ENCODE data around the gene GRIN1.

DNA sequence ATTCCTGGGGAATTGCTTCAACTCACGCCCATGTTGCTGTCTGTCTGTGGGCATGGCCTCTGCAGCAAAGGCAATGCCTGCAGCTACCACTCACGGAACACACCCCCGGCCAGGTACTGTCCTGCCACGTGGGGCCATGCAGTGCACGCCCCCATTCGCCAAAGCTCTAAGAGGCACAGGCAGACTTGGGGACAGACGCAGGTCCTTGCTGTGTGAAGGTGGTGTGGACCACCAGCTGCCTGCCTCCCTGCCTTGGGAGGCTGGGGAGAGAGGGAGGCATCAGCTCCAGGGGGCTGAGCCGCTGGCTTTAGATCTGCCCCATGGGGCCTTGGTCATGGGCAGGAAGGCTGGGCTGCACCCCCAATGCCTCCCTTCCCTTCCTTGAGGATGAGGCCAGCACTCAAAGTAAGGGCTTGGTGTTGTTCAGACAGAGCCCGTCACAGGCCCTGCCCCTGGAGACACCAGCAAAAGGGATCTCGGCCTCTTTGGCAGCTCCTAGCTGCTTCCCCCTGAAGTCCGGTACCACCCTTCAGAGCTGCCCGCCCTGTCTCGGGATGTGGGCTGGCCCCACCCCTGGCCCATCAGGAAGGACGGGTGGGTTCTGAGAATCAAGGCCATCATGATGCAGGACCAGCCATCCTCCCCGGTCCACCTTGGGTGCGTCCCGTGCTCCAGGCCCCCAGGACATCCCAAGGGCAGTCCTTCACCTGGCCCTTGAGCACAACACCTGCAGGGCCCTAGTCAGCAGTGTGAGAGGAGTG is 2.3 kb downstream of the GRIN1 start:
- no peak for TF ChIP-seq POLR2A (IDR thresholded peaks at IDR 0.05)
- TF ChIP-seq, protein P1, sequence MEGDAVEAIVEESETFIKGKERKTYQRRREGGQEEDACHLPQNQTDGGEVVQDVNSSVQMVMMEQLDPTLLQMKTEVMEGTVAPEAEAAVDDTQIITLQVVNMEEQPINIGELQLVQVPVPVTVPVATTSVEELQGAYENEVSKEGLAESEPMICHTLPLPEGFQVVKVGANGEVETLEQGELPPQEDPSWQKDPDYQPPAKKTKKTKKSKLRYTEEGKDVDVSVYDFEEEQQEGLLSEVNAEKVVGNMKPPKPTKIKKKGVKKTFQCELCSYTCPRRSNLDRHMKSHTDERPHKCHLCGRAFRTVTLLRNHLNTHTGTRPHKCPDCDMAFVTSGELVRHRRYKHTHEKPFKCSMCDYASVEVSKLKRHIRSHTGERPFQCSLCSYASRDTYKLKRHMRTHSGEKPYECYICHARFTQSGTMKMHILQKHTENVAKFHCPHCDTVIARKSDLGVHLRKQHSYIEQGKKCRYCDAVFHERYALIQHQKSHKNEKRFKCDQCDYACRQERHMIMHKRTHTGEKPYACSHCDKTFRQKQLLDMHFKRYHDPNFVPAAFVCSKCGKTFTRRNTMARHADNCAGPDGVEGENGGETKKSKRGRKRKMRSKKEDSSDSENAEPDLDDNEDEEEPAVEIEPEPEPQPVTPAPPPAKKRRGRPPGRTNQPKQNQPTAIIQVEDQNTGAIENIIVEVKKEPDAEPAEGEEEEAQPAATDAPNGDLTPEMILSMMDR (IDR thresholded peaks at IDR 0.05), result no peak

Data from thyroid gland (tissue), 4 donors.